Nephron progenitor cell (in vitro differentiated cells): ENCODE results near the gene GRM7.

Source experiments
- DNase-seq: peaks from one replicate; pipeline ENCODE4 v3.0.0; 2021
- H3K27ac Mint-ChIP-seq: 2 replicates; pipeline ENCODE4 v1.8.0; 2021; ENCODE audit warnings: mild to moderate bottlenecking, moderate library complexity, mixed read lengths
- H3K27me3 Mint-ChIP-seq: 2 replicates; pipeline ENCODE4 v1.8.0; 2021; ENCODE audit warnings: mild to moderate bottlenecking, low read depth, mixed read lengths; ENCODE audit not compliant: poor library complexity
- H3K36me3 Mint-ChIP-seq: 2 replicates; pipeline ENCODE4 v1.8.0; 2021; ENCODE audit warnings: low read depth, mixed read lengths
- H3K4me1 Mint-ChIP-seq: 2 replicates; pipeline ENCODE4 v1.8.0; 2021; ENCODE audit warnings: mixed read lengths
- H3K4me3 Mint-ChIP-seq: 2 replicates; pipeline ENCODE4 v1.8.0; 2021; ENCODE audit warnings: mild to moderate bottlenecking, moderate library complexity, mixed read lengths
- H3K9me3 Mint-ChIP-seq: 2 replicates; pipeline ENCODE4 v1.8.0; 2021; ENCODE audit warnings: mild to moderate bottlenecking, moderate library complexity, mixed read lengths
- CTCF ChIP-seq: fragments of 200-600 bp; sonication (generic); IDR thresholded peaks from 2 replicates; pipeline ENCODE4 v1.5.0; 2021; ENCODE audit warnings: antibody characterized with exemption

The GRM7 gene

GRCh38 chr3:7086417-7086816, 225.5 kb downstream of the GRM7 start:
- Mint-ChIP-seq H3K27me3 (peaks cover 8% of the 10 kb centered on the region), H3K36me3 (no peaks in the 10 kb centered on the region), H3K4me3 (no peak overlapping the region), H3K9me3 (no peaks in the 10 kb centered on the region), H3K4me1 (no peaks in the 10 kb centered on the region), H3K27ac (no peak overlapping the region)
- TF ChIP-seq CTCF: no peak
- DNase-seq: no peak

- Mint-ChIP-seq H3K27me3 (peaks cover 7% of the 10 kb centered on the region), H3K4me1 (no peaks in the 10 kb centered on the region), H3K4me3 (no peak overlapping the region), H3K9me3 (peaks cover 7% of the 10 kb centered on the region), H3K36me3 (no peaks in the 10 kb centered on the region), H3K27ac (no peak overlapping the region)
- TF ChIP-seq CTCF: no peak
- DNase-seq: no peak
Measured at GRCh38 chr3:7095116-7095515, 234.2 kb downstream of the GRM7 start.

- H3K9me3 Mint-ChIP-seq: peaks cover 16% of the 10 kb centered on the region
- H3K4me1 Mint-ChIP-seq: no peaks in the 10 kb centered on the region
- TF ChIP-seq CTCF: no peak
- no peak for DNase-seq
- H3K27me3 Mint-ChIP-seq: peaks cover 3% of the 10 kb centered on the region
- no peak overlapping the region for H3K27ac Mint-ChIP-seq
- H3K4me3 Mint-ChIP-seq: no peak overlapping the region
- no peaks in the 10 kb centered on the region for H3K36me3 Mint-ChIP-seq
Measured at GRCh38 chr3:7100136-7100535, 239.2 kb downstream of the GRM7 start.

GRCh38 chr3:7106635-7107034, 245.7 kb downstream of the GRM7 start:
- Mint-ChIP-seq H3K4me3 (no peak overlapping the region), H3K27me3 (no peaks in the 10 kb centered on the region), H3K9me3 (peaks cover 9% of the 10 kb centered on the region), H3K27ac (no peak overlapping the region), H3K36me3 (no peaks in the 10 kb centered on the region), H3K4me1 (no peaks in the 10 kb centered on the region)
- DNase-seq: no peak
- no peak for TF ChIP-seq CTCF

- H3K4me1 Mint-ChIP-seq: no peaks in the 10 kb centered on the region
- no peak for TF ChIP-seq CTCF
- no peak for DNase-seq
- no peaks in the 10 kb centered on the region for H3K27me3 Mint-ChIP-seq
- H3K27ac Mint-ChIP-seq: no peak overlapping the region
- no peaks in the 10 kb centered on the region for H3K36me3 Mint-ChIP-seq
- no peak overlapping the region for H3K4me3 Mint-ChIP-seq
- H3K9me3 Mint-ChIP-seq: no peaks in the 10 kb centered on the region
Measured at GRCh38 chr3:7112523-7113056, 251.7 kb downstream of the GRM7 start.

GRCh38 chr3:7144697-7145308, 283.9 kb downstream of the GRM7 start:
- Mint-ChIP-seq H3K27ac (no peak overlapping the region), H3K4me1 (peaks cover 15% of the 10 kb centered on the region), H3K36me3 (no peaks in the 10 kb centered on the region), H3K27me3 (no peaks in the 10 kb centered on the region), H3K4me3 (no peak overlapping the region), H3K9me3 (no peaks in the 10 kb centered on the region)
- peak; percentile 71 for TF ChIP-seq CTCF
- DNase-seq: peak; percentile 21
